ENCODE data around the gene SIPA1L3.
"Not testable (repeated sequence)": the region's sequence is repeated elsewhere in the genome, so short reads cannot be mapped to it uniquely, and the experiment has no call there.

The SIPA1L3 gene

GRCh38 chr19:38070573-38070972, 163.6 kb downstream of the SIPA1L3 start:
- DNase-seq (ENCODE audit: low spot score), result no peak

- DNase-seq (ENCODE audit: low spot score), result not testable (repeated sequence)
These were observed 164.0 kb downstream of the SIPA1L3 start for GRCh38 chr19:38071054-38071453.

GRCh38 chr19:38071647-38072046, 164.6 kb downstream of the SIPA1L3 start:
- no peak for DNase-seq (ENCODE audit: low spot score)

DNA sequence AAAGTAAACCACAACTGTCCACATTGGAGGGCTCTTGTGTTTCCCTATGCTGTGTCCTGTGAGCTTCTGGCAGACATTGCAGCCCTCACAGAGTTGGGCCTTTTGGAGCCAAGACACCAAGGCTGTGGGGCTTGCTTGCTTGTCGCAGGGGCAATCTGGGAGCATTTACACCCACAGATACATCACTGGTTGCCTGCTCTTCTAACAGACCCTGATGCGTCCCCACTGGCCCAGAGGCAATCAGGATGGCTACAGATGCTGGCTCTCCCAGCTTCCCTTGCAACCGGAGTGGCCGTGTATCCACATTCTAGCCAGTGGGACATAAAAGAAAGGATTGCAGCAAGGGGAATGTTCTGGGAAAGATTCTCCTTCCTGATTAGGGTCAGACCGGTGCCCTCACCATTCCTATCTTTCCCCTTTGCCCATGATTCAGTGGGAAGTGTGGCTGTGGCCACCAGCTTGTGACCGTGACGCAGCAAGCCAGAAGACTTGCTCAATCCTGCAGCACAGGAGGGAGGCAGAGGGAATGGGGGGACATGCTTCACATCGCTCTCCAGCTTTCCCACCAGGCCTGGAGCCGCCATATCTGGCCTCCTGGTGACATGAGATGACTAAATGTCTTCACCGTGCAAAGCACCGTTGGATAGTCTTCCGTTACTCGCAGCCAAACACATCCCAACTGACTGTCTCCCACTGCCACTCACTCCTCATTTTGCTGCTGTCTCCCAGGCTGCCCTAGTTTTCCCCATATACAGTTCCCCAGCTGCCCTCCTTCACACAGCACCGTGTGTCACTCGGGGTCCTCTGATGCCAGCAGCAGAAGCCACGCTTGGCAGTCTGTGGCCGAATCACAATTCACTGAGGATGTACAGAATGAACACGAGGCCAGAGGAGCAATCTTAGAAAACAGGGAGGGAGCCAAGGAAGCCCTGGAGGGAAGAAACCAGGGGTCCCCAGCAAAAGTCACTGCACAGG, 166.1 kb downstream of the SIPA1L3 start:
- no peak for DNase-seq (ENCODE audit: low spot score)

- no peak for DNase-seq (ENCODE audit: low spot score)
These were observed 167.1 kb downstream of the SIPA1L3 start for GRCh38 chr19:38073841-38074685.

DNA sequence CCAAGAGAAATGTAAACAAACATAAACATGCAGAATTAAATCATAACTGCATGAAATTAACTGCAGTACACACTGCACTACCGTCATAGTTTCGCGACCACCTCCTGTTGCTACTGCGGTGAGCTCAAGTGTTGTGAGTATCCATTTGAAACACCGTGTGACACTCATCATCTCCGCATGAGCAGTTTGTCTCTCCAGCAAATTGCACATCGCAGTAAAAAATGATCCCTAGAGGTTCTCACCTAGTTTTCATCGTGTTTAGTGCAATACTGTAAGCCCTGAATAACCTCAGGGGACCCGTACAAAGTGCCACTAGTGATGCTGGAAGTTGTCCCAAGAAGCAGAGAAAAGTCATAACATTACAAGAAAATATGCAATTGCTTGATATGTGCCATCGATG, 169.3 kb downstream of the SIPA1L3 start:
- DNase-seq (ENCODE audit: low spot score), result no peak

DNA sequence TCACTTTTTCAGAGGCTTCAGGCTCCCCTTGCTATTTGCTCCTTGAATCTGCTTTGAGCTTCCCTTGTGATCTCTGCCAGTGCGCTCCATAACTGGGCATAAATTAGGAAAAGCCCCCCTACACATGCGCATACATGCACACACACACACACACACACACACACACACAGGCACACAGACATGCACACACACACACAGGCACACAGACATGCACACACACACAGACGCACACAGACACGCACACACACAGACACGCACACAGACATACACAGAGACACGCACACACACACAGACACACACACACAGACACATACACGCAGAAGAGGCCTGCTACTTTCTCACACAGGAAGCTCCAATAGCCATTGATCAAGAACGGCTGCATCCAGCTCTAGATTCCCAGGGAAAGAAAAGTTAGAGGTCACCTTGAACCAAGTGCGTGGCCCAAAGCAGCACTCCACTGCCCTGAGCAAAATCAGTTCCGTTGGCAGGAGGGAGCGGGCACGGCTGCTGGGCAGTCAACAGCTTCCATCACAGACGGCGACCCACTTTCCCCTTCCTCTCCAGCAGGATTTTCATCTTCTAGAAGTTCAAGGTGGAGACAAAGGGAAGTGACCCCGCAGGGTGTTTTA, 171.4 kb downstream of the SIPA1L3 start:
- DNase-seq (ENCODE audit: low spot score), result peak; percentile 13

DNA sequence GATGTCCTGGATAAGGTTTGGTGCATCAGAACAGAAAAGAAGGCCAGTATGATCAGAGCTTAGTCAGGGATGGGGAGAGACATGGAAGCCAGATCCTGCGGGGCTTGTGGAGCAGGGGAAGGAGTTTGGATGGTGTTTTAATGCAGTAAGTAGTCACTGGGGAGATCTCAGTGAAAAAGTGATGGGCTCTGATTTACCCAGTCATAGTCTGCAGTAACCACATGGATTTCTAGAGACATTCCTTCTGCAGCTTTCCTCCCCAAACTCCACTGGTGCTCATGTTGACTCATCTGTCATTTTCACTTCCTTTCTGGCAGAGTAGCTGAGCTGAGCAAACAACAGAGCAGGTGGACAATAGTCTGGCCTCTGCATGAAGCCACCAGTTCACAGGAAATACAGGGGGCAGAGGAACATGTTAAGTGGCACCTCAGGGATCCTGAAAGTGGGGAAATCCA, 172.9 kb downstream of the SIPA1L3 start:
- peak; percentile 22 for DNase-seq (ENCODE audit: low spot score)

DNA sequence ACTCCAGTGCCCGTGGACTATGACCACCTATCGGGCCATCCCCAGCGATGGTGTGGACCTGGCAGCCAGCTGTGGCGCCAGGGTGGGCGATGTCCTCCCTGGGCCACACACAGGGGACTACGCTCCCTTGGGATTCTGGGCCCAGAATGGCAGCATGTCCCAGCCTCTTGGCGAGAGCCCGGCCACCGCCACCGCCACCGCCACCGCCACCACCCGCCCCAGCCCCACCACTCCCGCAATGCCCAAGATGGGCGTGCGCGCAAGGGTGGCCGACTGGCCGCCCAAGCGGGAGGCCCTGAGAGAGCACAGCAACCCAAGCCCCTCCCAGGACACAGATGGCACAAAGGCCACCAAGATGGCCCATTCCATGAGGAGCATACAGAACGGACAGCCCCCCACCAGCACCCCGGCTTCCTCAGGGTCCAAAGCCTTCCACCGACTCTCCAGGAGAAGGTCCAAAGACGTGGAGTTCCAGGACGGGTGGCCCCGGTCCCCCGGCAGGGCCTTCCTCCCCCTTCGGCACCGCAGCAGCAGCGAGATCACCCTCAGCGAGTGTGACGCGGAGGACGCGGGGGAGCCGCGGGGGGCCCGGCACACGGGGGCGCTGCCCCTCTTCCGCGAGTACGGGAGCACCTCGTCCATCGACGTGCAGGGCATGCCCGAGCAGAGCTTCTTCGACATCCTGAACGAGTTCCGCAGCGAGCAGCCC, 174.7 kb downstream of the SIPA1L3 start:
- no peak for DNase-seq (ENCODE audit: low spot score)

DNA sequence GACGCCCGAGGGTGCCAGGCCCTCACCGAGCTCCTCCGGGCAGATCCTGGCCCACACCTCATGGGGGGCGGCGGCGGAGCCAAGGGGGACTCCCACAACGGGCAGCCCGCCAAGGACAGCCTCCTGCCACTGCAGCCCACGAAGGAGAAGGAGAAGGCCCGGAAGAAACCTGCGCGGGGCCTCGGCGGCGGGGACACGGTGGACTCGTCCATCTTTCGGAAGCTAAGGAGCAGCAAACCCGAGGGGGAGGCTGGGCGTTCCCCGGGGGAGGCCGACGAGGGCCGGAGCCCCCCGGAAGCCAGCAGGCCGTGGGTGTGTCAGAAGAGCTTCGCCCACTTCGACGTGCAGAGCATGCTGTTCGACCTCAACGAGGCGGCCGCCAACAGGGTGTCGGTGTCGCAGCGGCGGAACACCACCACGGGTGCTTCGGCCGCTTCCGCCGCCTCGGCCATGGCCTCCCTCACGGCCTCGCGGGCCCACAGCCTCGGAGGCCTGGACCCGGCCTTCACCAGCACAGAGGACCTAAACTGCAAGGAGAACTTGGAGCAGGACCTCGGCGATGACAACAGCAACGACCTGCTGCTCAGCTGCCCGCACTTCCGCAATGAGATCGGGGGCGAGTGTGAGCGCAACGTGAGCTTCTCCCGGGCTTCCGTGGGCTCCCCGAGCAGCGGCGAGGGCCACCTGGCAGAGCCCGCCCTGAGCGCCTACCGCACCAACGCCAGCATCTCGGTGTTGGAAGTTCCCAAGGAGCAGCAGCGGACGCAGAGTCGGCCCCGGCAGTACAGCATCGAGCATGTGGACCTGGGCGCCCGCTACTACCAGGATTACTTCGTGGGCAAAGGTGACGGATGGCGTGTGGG, 175.5 kb downstream of the SIPA1L3 start:
- no peak for DNase-seq (ENCODE audit: low spot score)

GRCh38 chr19:38084196-38084595, 177.2 kb downstream of the SIPA1L3 start:
- no peak for DNase-seq (ENCODE audit: low spot score)

DNA sequence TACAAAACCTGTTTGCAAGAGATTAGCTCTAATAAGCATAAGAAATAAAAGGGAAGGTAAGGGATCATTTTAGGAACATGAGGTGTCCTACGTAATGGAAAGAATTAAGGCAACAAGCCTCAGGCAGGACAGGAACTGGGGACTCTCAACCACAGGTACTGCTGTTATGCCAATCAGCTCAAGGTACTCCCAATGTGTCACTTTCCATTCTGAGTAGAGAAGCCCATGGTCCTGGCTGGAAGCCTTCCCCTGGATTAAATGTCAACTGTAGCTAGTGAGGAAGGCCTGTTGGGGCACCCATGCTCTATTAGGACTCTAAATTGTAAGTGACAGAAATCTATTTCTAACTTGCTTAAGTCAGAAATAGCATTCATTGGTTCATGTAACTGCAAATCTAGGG, 182.4 kb downstream of the SIPA1L3 start:
- DNase-seq (ENCODE audit: low spot score), result peak; percentile 7

- DNase-seq (ENCODE audit: low spot score), result no peak
These were observed 186.1 kb downstream of the SIPA1L3 start for GRCh38 chr19:38093154-38093553.

GRCh38 chr19:38093587-38093986, 186.6 kb downstream of the SIPA1L3 start:
- peak; percentile 96 for DNase-seq (ENCODE audit: low spot score)

- DNase-seq (ENCODE audit: low spot score), result peak; percentile 78
These were observed 188.7 kb downstream of the SIPA1L3 start for GRCh38 chr19:38095411-38096308.

DNA sequence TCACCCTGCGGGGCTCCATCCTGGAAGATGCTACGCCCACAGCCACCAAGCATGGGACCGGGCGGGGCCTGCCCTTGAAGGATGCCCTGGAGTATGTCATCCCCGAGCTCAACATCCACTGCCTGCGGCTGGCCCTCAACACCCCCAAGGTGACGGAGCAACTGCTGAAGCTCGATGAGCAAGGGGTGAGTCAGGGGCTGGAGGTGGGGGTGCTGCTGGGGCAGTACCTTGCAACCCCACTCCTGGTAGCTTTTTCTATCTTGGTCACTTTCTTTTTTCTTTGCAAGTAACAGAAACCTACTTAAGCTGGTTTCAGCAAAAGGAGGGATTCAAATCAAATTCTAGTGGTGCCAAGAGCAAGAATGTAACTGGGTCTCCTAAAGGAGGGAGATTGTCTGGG, 193.0 kb downstream of the SIPA1L3 start:
- DNase-seq (ENCODE audit: low spot score), result no peak

DNA sequence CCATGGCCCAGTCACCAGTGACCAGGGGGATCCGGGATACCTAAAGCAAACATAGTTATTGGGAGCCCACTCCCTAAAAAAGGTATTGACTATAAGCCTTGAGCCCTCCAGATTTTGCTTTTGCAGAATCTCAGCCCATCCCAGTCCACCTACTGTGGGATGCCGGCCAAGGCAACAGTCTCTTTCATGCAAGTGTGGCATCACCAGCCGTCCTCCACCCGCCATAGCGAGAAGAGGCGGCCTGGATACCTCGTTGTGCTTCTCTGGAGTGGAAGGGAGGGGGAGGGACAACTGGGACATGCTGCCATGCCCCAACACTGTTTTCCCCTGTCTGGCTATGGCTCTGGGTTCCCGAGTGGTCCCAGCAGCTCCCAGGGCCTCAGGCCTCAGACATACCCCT, 193.6 kb downstream of the SIPA1L3 start:
- DNase-seq (ENCODE audit: low spot score), result no peak

DNA sequence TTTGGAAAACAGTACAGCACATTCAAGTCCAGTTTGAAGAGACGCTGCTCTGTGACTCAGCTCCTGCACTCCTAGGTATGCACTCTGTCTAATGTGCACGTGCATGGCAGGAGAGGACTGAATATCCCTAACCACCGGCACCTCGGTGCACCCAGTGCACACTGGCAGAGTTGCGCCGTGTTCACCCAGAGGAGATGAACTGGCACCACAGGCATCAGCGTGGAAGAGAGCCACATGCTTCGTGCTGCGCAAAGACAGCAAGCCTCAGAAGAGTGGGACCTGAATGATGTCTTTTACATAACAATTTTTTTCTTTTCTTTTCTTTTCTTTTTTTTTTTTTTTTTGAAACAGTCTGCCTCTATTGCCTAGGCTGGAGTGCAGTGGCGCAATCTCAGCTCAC, 194.7 kb downstream of the SIPA1L3 start:
- DNase-seq (ENCODE audit: low spot score), result no peak

DNA sequence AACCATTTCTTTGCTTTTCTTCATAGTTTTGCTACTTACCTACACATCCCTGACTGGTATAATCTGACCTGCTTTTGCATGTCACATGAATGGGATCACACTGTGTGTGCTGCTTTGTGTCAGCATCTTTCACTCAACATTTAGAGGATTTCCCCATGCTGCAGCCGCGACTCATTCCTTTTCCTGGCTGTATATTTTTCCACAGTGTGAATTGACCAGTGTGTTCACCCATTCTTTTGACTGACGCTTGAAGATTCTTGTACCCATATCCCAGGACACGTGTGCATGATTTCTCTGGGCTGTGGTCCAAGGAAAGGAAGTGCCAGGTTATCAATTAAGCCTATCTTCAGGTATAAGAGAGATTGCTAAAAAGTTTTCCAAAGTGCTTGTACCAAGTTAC, 198.6 kb downstream of the SIPA1L3 start:
- no peak for DNase-seq (ENCODE audit: low spot score)

GRCh38 chr19:38107129-38107528, 200.1 kb downstream of the SIPA1L3 start:
- DNase-seq (ENCODE audit: low spot score), result no peak
